GM12891 (cell line): ENCODE results near the gene NOL12.

Source experiments
- POLR2A ChIP-seq: IDR thresholded peaks from 2 replicates; pipeline ENCODE4 v1.6.1; 2011; ENCODE audit warnings: low read depth, low read length, control low read depth
- POLR2AphosphoS5 ChIP-seq: IDR thresholded peaks from 2 replicates; pipeline ENCODE4 v1.6.1; 2011; ENCODE audit warnings: low read depth, low read length, control low read depth

DNA sequence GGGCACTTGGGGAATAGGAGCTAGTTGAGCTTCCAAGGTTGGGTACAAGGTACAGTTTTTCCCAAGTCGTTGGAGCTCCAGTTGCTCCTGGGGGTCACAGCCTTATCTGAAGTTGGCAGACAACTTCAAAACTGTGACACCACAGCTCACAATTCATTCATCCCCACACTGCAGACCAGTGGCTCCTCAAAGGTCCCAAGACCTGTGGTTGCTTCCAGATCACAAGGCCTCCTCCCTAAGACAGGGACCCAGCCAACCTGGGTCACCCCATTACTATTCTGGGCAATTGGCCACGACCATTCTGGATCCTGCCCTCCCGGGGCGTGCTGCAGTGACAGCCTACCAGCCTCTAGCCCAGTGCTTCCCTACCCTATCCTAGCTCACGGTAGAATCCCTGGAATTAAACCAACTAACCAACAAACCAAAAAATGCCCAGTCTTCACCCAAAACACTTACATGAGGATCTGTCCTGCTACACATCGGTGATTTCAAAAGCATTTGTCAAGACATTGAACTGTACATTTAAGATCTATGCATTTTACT is 28.5 kb upstream of the NOL12 start:
- TF ChIP-seq POLR2AphosphoS5 (peak; percentile 90), POLR2A (peak; percentile 90)
